ENCODE results near the gene MAD1L1. TPM values are rescaled to one million over a fixed set of nuclear protein-coding genes. Genes with fewer than 3 reads are reported as not detected.

The MAD1L1 gene
- total RNA-seq, 4 donors from 2014 or later: 21.0 to 49.7 (median 29.8) TPM

DNA sequence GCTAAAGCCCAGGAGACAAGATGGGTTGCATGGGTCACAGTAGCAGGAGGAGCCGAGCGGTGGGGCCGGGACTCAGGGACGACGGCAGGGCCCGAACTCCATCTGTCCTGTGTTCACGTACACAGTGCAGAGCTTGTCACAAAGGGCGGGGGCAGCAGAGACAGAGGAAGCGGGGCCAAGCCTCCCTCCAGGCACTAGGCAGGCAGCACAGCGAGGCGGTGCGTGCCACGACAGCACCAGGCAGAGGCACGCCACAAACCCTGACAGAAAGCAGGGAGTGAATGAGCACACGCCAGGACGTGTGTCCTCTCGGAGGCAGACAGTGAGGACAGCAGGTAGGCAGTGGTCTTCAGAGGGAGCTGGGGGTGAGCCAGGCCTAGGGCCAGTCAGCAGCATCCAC lies 177.8 kb downstream of the MAD1L1 start:
- TF ChIP-seq, protein P1, sequence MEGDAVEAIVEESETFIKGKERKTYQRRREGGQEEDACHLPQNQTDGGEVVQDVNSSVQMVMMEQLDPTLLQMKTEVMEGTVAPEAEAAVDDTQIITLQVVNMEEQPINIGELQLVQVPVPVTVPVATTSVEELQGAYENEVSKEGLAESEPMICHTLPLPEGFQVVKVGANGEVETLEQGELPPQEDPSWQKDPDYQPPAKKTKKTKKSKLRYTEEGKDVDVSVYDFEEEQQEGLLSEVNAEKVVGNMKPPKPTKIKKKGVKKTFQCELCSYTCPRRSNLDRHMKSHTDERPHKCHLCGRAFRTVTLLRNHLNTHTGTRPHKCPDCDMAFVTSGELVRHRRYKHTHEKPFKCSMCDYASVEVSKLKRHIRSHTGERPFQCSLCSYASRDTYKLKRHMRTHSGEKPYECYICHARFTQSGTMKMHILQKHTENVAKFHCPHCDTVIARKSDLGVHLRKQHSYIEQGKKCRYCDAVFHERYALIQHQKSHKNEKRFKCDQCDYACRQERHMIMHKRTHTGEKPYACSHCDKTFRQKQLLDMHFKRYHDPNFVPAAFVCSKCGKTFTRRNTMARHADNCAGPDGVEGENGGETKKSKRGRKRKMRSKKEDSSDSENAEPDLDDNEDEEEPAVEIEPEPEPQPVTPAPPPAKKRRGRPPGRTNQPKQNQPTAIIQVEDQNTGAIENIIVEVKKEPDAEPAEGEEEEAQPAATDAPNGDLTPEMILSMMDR (IDR thresholded peaks at IDR 0.05; ENCODE audit: low read depth): no peak

DNA sequence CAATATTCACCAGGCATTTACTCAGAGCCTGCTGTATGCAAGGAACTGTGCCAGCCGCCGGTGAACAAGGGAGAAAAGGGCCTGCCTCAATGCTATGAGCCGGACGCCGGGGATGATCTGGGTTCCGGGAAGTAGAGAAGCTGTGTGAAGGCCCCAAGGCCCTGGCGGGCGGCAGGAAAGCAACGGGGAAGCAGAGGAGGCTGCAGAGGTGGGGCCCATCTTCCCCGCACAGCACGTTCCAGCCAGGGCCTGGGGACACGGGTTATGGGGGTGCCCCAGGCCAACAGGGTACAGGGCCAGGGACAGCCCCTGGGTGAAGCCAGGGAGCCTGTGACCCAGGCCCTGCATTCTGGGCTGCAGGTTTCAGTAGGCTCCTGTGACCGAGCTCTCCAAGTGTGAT lies 179.3 kb downstream of the MAD1L1 start:
- TF ChIP-seq, protein P1 (IDR thresholded peaks at IDR 0.05; ENCODE audit: low read depth): no peak

- TF ChIP-seq, protein P1 (IDR thresholded peaks at IDR 0.05; ENCODE audit: low read depth): no peak
Observed at GRCh38 chr7:2052657-2053048, 180.1 kb downstream of the MAD1L1 start.

GRCh38 chr7:2051707-2052656 lies 180.8 kb downstream of the MAD1L1 start:
- TF ChIP-seq, protein P1 (IDR thresholded peaks at IDR 0.05; ENCODE audit: low read depth): no peak

- TF ChIP-seq, protein P1 (IDR thresholded peaks at IDR 0.05; ENCODE audit: low read depth): no peak
Observed at GRCh38 chr7:2050511-2050866, 182.3 kb downstream of the MAD1L1 start.

DNA sequence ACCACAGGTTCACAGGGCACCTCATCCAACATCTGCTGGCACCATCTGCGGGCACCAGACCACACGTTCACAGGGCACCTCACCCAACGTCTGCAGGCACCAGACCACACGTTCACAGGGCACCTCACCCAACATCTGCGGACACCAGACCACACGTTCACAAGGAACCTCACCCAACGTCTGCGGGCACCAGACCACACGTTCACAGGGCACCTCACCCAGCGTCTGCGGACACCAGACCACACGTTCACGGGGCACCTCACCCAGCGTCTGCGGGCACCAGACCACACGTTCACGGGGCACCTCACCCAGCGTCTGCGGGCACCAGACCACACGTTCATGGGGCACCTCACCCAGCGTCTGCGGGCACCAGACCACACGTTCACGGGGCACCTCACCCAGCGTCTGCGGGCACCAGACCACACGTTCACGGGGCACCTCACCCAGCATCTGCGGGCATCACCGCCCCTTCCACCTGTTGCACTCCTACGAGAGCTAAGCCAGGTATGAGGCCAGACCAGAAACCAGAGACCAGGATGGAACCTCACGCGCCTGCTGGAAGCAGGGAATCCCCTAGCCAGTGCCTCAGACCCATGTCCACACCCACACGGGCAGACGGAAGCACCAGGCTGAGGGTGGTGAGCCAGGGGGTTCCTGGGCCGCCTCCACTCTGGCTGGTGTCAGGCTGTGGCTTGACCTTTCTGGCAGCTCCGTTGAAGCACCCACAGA lies 182.8 kb downstream of the MAD1L1 start:
- TF ChIP-seq, protein P1 (IDR thresholded peaks at IDR 0.05; ENCODE audit: low read depth): no peak

DNA sequence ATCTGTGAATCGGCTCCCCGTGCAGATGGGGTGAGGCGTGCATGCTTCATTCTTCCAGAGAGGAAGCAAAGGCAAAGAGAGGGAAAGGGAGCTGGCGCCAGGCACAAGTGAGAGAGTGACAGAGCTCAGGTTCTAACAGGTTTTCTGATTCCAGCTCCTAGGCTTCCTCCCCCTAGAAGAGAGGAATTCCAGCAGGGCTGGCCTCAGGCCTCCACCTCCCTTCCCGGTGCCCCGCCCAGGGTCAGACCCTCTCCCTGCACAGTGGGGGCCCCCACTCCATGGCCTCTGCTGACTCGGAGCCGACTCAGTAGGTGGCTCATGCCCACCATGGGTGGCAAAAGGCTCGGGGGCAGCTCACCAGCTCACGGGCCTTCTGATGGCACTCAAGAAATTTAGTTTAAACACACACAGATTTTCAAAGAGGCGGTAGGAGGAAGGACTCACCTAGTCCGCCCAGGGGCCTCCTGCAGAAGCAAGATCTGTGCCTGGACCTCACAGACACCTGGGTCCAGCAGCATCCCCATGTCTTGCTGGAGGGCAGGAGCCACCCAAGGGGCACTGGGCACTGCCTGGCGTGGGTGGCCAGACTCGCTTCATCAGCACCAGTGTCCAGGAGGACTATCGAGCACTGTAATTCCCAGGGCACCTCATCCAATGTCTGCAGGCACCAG lies 183.5 kb downstream of the MAD1L1 start:
- TF ChIP-seq, protein P1 (IDR thresholded peaks at IDR 0.05; ENCODE audit: low read depth): no peak
